ENCODE measurements around the gene PRR7. TPM values are rescaled to one million over a fixed set of nuclear protein-coding genes. Genes with fewer than 3 reads are reported as not detected.
"Not testable (repeated sequence)": the region's sequence is repeated elsewhere in the genome, so short reads cannot be mapped to it uniquely, and the experiment has no call there.

The PRR7 gene
- polyA plus RNA-seq, 4 donors = 1.1 to 2.8 (median 2.3) TPM

- no peak for DNase-seq (ENCODE audit: low read depth in 4 of 4, low spot score in 2 of 4)
Observed at GRCh38 chr5:177477701-177478477, 31.3 kb downstream of the PRR7 start.

- no peak for DNase-seq (ENCODE audit: low read depth in 4 of 4, low spot score in 2 of 4)
Observed at GRCh38 chr5:177478711-177479646, 32.4 kb downstream of the PRR7 start.

GRCh38 chr5:177479774-177480173 is 33.2 kb downstream of the PRR7 start:
- no peak for DNase-seq (ENCODE audit: low read depth in 4 of 4, low spot score in 2 of 4)

GRCh38 chr5:177482359-177482795 is 35.8 kb downstream of the PRR7 start:
- DNase-seq (ENCODE audit: low read depth in 4 of 4, low spot score in 2 of 4) = no peak

GRCh38 chr5:177483042-177483441 is 36.4 kb downstream of the PRR7 start:
- DNase-seq (ENCODE audit: low read depth in 4 of 4, low spot score in 2 of 4) = no peak

- DNase-seq (ENCODE audit: low read depth in 4 of 4, low spot score in 2 of 4) = no peak
Observed at GRCh38 chr5:177483994-177484901, 37.6 kb downstream of the PRR7 start.

GRCh38 chr5:177484902-177485549 is 38.4 kb downstream of the PRR7 start:
- no peak for DNase-seq (ENCODE audit: low read depth in 4 of 4, low spot score in 2 of 4)

GRCh38 chr5:177485753-177486152 is 39.1 kb downstream of the PRR7 start:
- not testable (repeated sequence) for DNase-seq (ENCODE audit: low read depth in 4 of 4, low spot score in 2 of 4)

- no peak for DNase-seq (ENCODE audit: low read depth in 4 of 4, low spot score in 2 of 4)
Observed at GRCh38 chr5:177486256-177486655, 39.6 kb downstream of the PRR7 start.

GRCh38 chr5:177487144-177487543 is 40.5 kb downstream of the PRR7 start:
- DNase-seq (ENCODE audit: low read depth in 4 of 4, low spot score in 2 of 4) = no peak

- no peak for DNase-seq (ENCODE audit: low read depth in 4 of 4, low spot score in 2 of 4)
Observed at GRCh38 chr5:177487975-177488374, 41.4 kb downstream of the PRR7 start.

- DNase-seq (ENCODE audit: low read depth in 4 of 4, low spot score in 2 of 4) = no peak
Observed at GRCh38 chr5:177489119-177489716, 42.6 kb downstream of the PRR7 start.

- DNase-seq (ENCODE audit: low read depth in 4 of 4, low spot score in 2 of 4) = no peak
Observed at GRCh38 chr5:177490311-177490991, 43.8 kb downstream of the PRR7 start.

- DNase-seq (ENCODE audit: low read depth in 4 of 4, low spot score in 2 of 4) = no peak
Observed at GRCh38 chr5:177490992-177491391, 44.4 kb downstream of the PRR7 start.

GRCh38 chr5:177491429-177491945 is 44.9 kb downstream of the PRR7 start:
- no peak for DNase-seq (ENCODE audit: low read depth in 4 of 4, low spot score in 2 of 4)

- DNase-seq (ENCODE audit: low read depth in 4 of 4, low spot score in 2 of 4) = no peak
Observed at GRCh38 chr5:177491983-177492746, 45.6 kb downstream of the PRR7 start.

- no peak for DNase-seq (ENCODE audit: low read depth in 4 of 4, low spot score in 2 of 4)
Observed at GRCh38 chr5:177492841-177493240, 46.2 kb downstream of the PRR7 start.

- no peak for DNase-seq (ENCODE audit: low read depth in 4 of 4, low spot score in 2 of 4)
Observed at GRCh38 chr5:177493795-177494345, 47.3 kb downstream of the PRR7 start.

All from left renal cortex interstitium (tissue), 4 donors.